Endothelial cell of umbilical vein (primary cell): Measurements from ENCODE around the gene CNTN3. TPM values are rescaled to one million over a fixed set of nuclear protein-coding genes. Genes with fewer than 3 reads are reported as not detected.

ENCODE experiments used
- BruUV-seq: library from RNA; stranded (reverse); fragments of 400-500 nt; replicated peaks from 2 replicates; lab custom pipeline; 2021; lab: Mats Ljungman, UMichigan
- CTCF ChIA-PET: fragments of 300-600, 350-600 bp; sonication (Branson Sonifier 250); formaldehyde crosslinking; loops from one replicate; lab custom pipeline; 2021; ENCODE audit warnings: antibody characterized with exemption, inconsistent platforms; lab: Charles Lee
- POLR2A ChIA-PET: fragments of 300-600, 350-600 bp; sonication (Branson Sonifier 250); formaldehyde crosslinking; loops from one replicate; lab custom pipeline; 2021; ENCODE audit warnings: antibody characterized with exemption, inconsistent platforms; lab: Charles Lee
- DNase-seq: peaks from one replicate; pipeline ENCODE4 v3.0.0-alpha.2; 2011; ENCODE audit warnings: low read depth, low spot score
- FAIRE-seq: peaks from 2 replicates; lab custom pipeline; 2011; peaks lifted over from hg19 to GRCh38; lab: Jason Lieb, UNC
- H2AFZ ChIP-seq: 2 replicates; pipeline ENCODE4 v1.6.0; 2012; ENCODE audit warnings: low read depth, low read length, control low read depth, inconsistent platforms
- H3K27ac ChIP-seq: 2 replicates; pipeline ENCODE4 v1.5.1; 2011; ENCODE audit warnings: low read depth, mild to moderate bottlenecking, control low read depth, low read length, moderate library complexity; ENCODE audit not compliant: insufficient read depth
- H3K27me3 ChIP-seq, 2 experiments: 2 replicates each; pipeline versions ENCODE4 v1.6.0 to v1.6.1; 2011; ENCODE audit warnings: low read length in 2 of 2, mixed read lengths in 1 of 2; ENCODE audit not compliant: control insufficient read depth in 2 of 2, insufficient read depth in 2 of 2
- H3K36me3 ChIP-seq, 2 experiments: 2 replicates in 1 of 2; 3 replicates in 1 of 2; pipeline ENCODE4 v1.5.1; 2011; ENCODE audit warnings: low read length in 2 of 2, mild to moderate bottlenecking in 1 of 2, moderate library complexity in 1 of 2; ENCODE audit not compliant: control insufficient read depth in 2 of 2, insufficient read depth in 2 of 2; ENCODE audit errors: extremely low read depth in 1 of 2
- H3K4me1 ChIP-seq: 3 replicates; pipeline ENCODE4 v1.5.1; 2011; ENCODE audit warnings: mild to moderate bottlenecking, low read length; ENCODE audit not compliant: control insufficient read depth, insufficient read depth; ENCODE audit errors: extremely low read depth
- H3K4me2 ChIP-seq: 2 replicates; pipeline ENCODE4 v1.6.1; 2011; ENCODE audit warnings: low read length, control low read depth, mixed read lengths; ENCODE audit not compliant: insufficient read depth
- H3K4me3 ChIP-seq, 3 experiments: fragments of 200-600 bp in 1 of 3; sonication (generic), shearing (Covaris generic) in 1 of 3; replicated peaks in 1 of 3; 2 replicates each; pipeline ENCODE4 v1.5.1; 2011 to 2016; ENCODE audit warnings: control low read depth in 3 of 3, low read length in 3 of 3, mild to moderate bottlenecking in 2 of 3, inconsistent platforms in 1 of 3, low read depth in 1 of 3, moderate library complexity in 1 of 3; ENCODE audit not compliant: insufficient read depth in 1 of 3
- H3K79me2 ChIP-seq: 2 replicates; pipeline ENCODE4 v1.6.0; 2012; ENCODE audit warnings: low read length, inconsistent platforms; ENCODE audit not compliant: control insufficient read depth, insufficient read depth
- H3K9ac ChIP-seq: replicated peaks from 2 replicates; pipeline ENCODE3; 2011; ENCODE audit warnings: low read length, control low read depth; ENCODE audit not compliant: insufficient read depth; ENCODE audit errors: extremely low read depth
- H3K9me1 ChIP-seq: replicated peaks from 3 replicates; pipeline ENCODE4 v1.6.0; 2011; ENCODE audit warnings: mild to moderate bottlenecking, low read length; ENCODE audit not compliant: control insufficient read depth, insufficient read depth; ENCODE audit errors: extremely low read depth
- H3K9me3 ChIP-seq: replicated peaks from 2 replicates; pipeline ENCODE4 v1.5.1; 2012; ENCODE audit warnings: low read length, inconsistent platforms; ENCODE audit not compliant: control insufficient read depth, insufficient read depth
- H4K20me1 ChIP-seq: replicated peaks from 2 replicates; pipeline ENCODE3; 2011; ENCODE audit warnings: mild to moderate bottlenecking, low read length; ENCODE audit not compliant: control insufficient read depth, insufficient read depth; ENCODE audit errors: extremely low read depth
- CTCF ChIP-seq, 2 donors: IDR thresholded peaks; 1 replicate in 1 of 2; 2 replicates in 1 of 2; pipeline ENCODE4 v1.5.1; 2011; ENCODE audit warnings: low read length in 2 of 2, mild to moderate bottlenecking in 2 of 2, moderate library complexity in 2 of 2, control low read depth in 1 of 2, inconsistent platforms in 1 of 2, low read depth in 1 of 2; ENCODE audit not compliant: insufficient read depth in 1 of 2; ENCODE audit errors: extremely low read depth in 1 of 2
- EZH2 ChIP-seq: IDR thresholded peaks from 2 replicates; pipeline ENCODE4 v1.6.1; 2012; ENCODE audit warnings: borderline replicate concordance, low read depth, mild to moderate bottlenecking, moderate library complexity, low read length, inconsistent platforms; ENCODE audit not compliant: severe bottlenecking
- FOS ChIP-seq: IDR thresholded peaks from 2 replicates; pipeline ENCODE4 v1.6.1; 2011; ENCODE audit warnings: mild to moderate bottlenecking, low read length, moderate library complexity, borderline replicate concordance; ENCODE audit not compliant: insufficient read depth
- GATA2 ChIP-seq: IDR thresholded peaks from 2 replicates; pipeline ENCODE4 v1.7.0; 2011; ENCODE audit warnings: low read depth, mild to moderate bottlenecking, moderate library complexity, mixed read lengths, low read length; ENCODE audit not compliant: insufficient read length, insufficient read depth
- JUN ChIP-seq: IDR thresholded peaks from 2 replicates; pipeline ENCODE4 v1.6.1; 2011; ENCODE audit warnings: borderline replicate concordance, low read depth; ENCODE audit not compliant: insufficient read length, insufficient read depth
- MYC ChIP-seq: IDR thresholded peaks from one replicate; pipeline ENCODE4 v1.6.1; 2011; ENCODE audit warnings: mild to moderate bottlenecking, low read depth, low read length
- POLR2A ChIP-seq: IDR thresholded peaks from 2 replicates; pipeline ENCODE4 v1.6.1; 2012; ENCODE audit warnings: low read depth, mild to moderate bottlenecking, control low read depth, low read length
- POLR2AphosphoS5 ChIP-seq: IDR thresholded peaks from 2 replicates; pipeline ENCODE4 v1.6.1; 2012; ENCODE audit warnings: low read depth, mild to moderate bottlenecking, control low read depth, low read length, moderate library complexity; ENCODE audit not compliant: insufficient read depth
- dilution Hi-C: fragments of 300-500 bp; cut with MboI; formaldehyde crosslinking; loops from one replicate; pipeline ENCODE4 v1.15.0; 2019; ENCODE audit warnings: low sequenced_read_pairs; ENCODE audit not compliant: extremely low pct_ligation_motif_present
- intact Hi-C: fragments of 100-400 bp; cut with micrococcal nuclease; formaldehyde crosslinking; loops from one replicate; pipeline ENCODE4 v1.10.0; 2022
- polyA plus RNA-seq, 4 experiments: library from polyadenylated mRNA; depleted of rRNA in 3 of 4; stranded (reverse) in 3 of 4; unstranded in 1 of 4; fragments of >200 nt; gene quantifications; 2 replicates each; pipeline versions ENCODE4 v1.2.1 to v1.2.3, GENCODE V29; 2011 to 2012; ENCODE audit warnings: missing spikeins in 1 of 4
- total RNA-seq: library from RNA; stranded (reverse); gene quantifications from 2 replicates; pipeline ENCODE4 v1.2.3, GENCODE V29; 2021
- TF ChIP-seq, protein P1 (sequence below): IDR thresholded peaks from 2 replicates; pipeline ENCODE4 v1.6.1; 2011; ENCODE audit not compliant: insufficient read depth, insufficient read length

CNTN3 gene
- total and polyA plus RNA-seq, 2 donors (not counting 3 experiments of a cell fraction or from before 2014, with no cell fraction given), result 0.03 TPM; not detected in 1

GRCh38 chr3:74603292-74603691 lies 11.2 kb downstream of the CNTN3 start:
- Histone ChIP-seq H3K9me1 (no peaks in the 10 kb centered on the region), H3K27me3 (no peaks in the 10 kb centered on the region), H3K36me3 (no peaks in the 10 kb centered on the region), H3K27ac (no peak overlapping the region), H4K20me1 (no peaks in the 10 kb centered on the region), H3K9me3 (peaks cover 7% of the 10 kb centered on the region), H3K9ac (no peak overlapping the region), H2AFZ (no peak overlapping the region), H3K4me1 (no peaks in the 10 kb centered on the region), H3K79me2 (no peaks in the 10 kb centered on the region), H3K4me2 (no peak overlapping the region), H3K4me3 (no peak overlapping the region)
- ChIA-PET CTCF (no interaction called here), POLR2A (no interaction called here)
- intact Hi-C loops, result no loop called here
- BruUV-seq, result no TSS peak
- DNase-seq (no peak), FAIRE-seq (no peak)
- TF ChIP-seq MYC (no peak), POLR2AphosphoS5 (no peak), CTCF (IDR thresholded peaks at IDR 0.05; ENCODE audit: extremely low read depth in 1 of 2, insufficient read depth in 1 of 2, low read depth in 1 of 2, low read length in 2 of 2) (no peak), FOS (no peak)
- TF ChIP-seq, protein P1, sequence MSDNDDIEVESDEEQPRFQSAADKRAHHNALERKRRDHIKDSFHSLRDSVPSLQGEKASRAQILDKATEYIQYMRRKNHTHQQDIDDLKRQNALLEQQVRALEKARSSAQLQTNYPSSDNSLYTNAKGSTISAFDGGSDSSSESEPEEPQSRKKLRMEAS, result no peak
- dilution Hi-C loops, result no loop called here

- ChIA-PET POLR2A (no interaction called here), CTCF (no interaction called here)
- H2AFZ ChIP-seq, result no peak overlapping the region
- TF ChIP-seq CTCF (IDR thresholded peaks at IDR 0.05; ENCODE audit: extremely low read depth in 1 of 2, insufficient read depth in 1 of 2, low read depth in 1 of 2, low read length in 2 of 2), result no peak
- no peak for TF ChIP-seq FOS
- no peak for TF ChIP-seq POLR2AphosphoS5
- no peak for TF ChIP-seq MYC
- TF ChIP-seq POLR2A, result no peak
- TF ChIP-seq JUN, result no peak
- TF ChIP-seq, protein P1, result no peak
- TF ChIP-seq GATA2, result no peak
- TF ChIP-seq EZH2, result no peak
- H3K4me2 ChIP-seq, result no peak overlapping the region
- H3K27ac ChIP-seq, result no peak overlapping the region
- no peaks in the 10 kb centered on the region for H4K20me1 ChIP-seq
- H3K4me1 ChIP-seq, result no peaks in the 10 kb centered on the region
- no TSS peak for BruUV-seq
- DNase-seq (no peak), FAIRE-seq (no peak)
- no peaks in the 10 kb centered on the region for H3K27me3 ChIP-seq
- H3K79me2 ChIP-seq, result no peaks in the 10 kb centered on the region
- intact Hi-C loops, result no loop called here
- H3K9ac ChIP-seq, result no peak overlapping the region
- no peaks in the 10 kb centered on the region for H3K9me1 ChIP-seq
- dilution Hi-C loops, result no loop called here
- H3K4me3 ChIP-seq, result no peak overlapping the region
- H3K36me3 ChIP-seq, result no peaks in the 10 kb centered on the region
- H3K9me3 ChIP-seq, result peaks cover 7% of the 10 kb centered on the region
Measured at GRCh38 chr3:74602471-74602870, 12.0 kb downstream of the CNTN3 start.
